AG04450 (cell line): ENCODE results near the gene SLC22A14. TPM values are rescaled to one million over a fixed set of nuclear protein-coding genes. Genes with fewer than 3 reads are reported as not detected.

Experiments
- CTCF ChIA-PET: fragments of 300-600, 350-600 bp; formaldehyde crosslinking; extraction: SDS; loops from one replicate; lab custom pipeline; 2022; ENCODE audit warnings: antibody characterized with exemption, inconsistent platforms; lab: Charles Lee
- POLR2A ChIA-PET: fragments of 350-600 bp; formaldehyde crosslinking; extraction: SDS; loops from one replicate; lab custom pipeline; 2021; ENCODE audit warnings: antibody characterized with exemption, inconsistent platforms; lab: Yijun Ruan, JAX
- DNase-seq: peaks from one replicate; pipeline ENCODE4 v3.0.0-alpha.2; 2011; ENCODE audit warnings: low read depth, low spot score
- H3K27ac ChIP-seq: one replicate; pipeline ENCODE4 v1.5.1; 2012; ENCODE audit warnings: low read depth, low read length, control low read depth
- H3K27me3 ChIP-seq: one replicate; pipeline ENCODE4 v1.6.0; 2012; ENCODE audit warnings: low read length; ENCODE audit not compliant: control insufficient read depth, insufficient read depth
- H3K4me3 ChIP-seq: 2 replicates; pipeline ENCODE4 v1.5.1; 2011; ENCODE audit warnings: mild to moderate bottlenecking, low read depth, low read length, control low read depth
- H3K9me3 ChIP-seq: 2 replicates; pipeline ENCODE4 v1.5.1; 2012; ENCODE audit warnings: low read length; ENCODE audit not compliant: control insufficient read depth, insufficient read depth
- CTCF ChIP-seq: IDR thresholded peaks from 2 replicates; pipeline ENCODE4 v1.5.1; 2011; ENCODE audit warnings: low read depth, low read length, control low read depth, inconsistent platforms
- polyA plus RNA-seq: library from polyadenylated mRNA; depleted of rRNA; stranded (reverse); fragments of >200 nt; gene quantifications from 2 replicates; pipeline ENCODE4 v1.2.3, GENCODE V29; 2011

SLC22A14 gene
- polyA plus RNA-seq, 1 experiment = not detected

- TF ChIP-seq CTCF = no peak
- POLR2A ChIA-PET = no interaction called here
- no peak overlapping the region for H3K27ac ChIP-seq
- H3K4me3 ChIP-seq = peak overlapping the region; percentile 80
- H3K9me3 ChIP-seq = no peaks in the 10 kb centered on the region
- CTCF ChIA-PET = interaction anchor here (1.1 to 4.4 kb wide), 12 partner anchors 13 to 228 kb away, joined by 3 to 117 read pairs (median 8); no protein-coding TSS in a partner anchor
- H3K27me3 ChIP-seq = no peaks in the 10 kb centered on the region
- DNase-seq = no peak
Observed at GRCh38 chr3:38347421-38348200, 65.5 kb downstream of the SLC22A14 start.

GRCh38 chr3:38348903-38349302, 66.8 kb downstream of the SLC22A14 start:
- TF ChIP-seq CTCF = no peak
- ChIA-PET CTCF (interaction anchor here (1.0 to 1.7 kb wide), 3 partner anchors 132 to 232 kb away, joined by 3 to 5 read pairs (median 3); partner anchors contain the start of gene EXOG), POLR2A (no interaction called here)
- Histone ChIP-seq H3K27me3 (no peaks in the 10 kb centered on the region), H3K27ac (no peak overlapping the region), H3K9me3 (no peaks in the 10 kb centered on the region), H3K4me3 (no peak overlapping the region)
- DNase-seq = no peak

DNA sequence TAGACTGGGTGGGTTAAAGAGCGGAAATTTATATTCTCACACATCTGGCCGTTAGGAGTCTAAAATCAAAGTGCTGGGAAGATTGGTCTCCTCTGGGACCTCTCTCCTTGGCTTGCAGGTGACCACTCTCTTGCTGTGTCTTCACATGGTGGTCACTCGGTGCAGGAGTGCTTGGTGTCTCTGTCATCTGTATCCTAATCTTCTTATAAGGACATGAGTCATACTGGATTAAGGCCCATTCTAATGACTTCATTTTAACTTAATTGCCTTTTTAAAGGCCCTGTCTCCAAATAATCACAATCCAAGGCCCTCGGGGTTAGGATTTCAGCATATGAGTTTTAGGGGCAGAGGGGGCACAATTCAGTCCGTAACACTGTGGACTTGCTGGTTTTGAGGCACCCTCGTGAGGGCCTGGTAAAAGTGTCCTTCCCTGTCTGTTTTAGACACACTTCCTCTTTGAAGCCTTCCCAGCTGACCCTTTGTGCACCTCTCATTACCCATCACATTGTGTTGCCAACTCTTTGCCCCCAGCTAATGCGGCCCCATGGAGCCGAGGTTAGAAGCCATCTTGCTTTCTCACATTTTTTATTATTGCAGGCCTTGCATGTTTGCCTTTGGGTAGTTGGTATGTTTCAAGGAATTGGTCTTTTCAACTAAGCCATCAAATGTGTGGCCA, 67.7 kb downstream of the SLC22A14 start:
- Histone ChIP-seq H3K27me3 (no peaks in the 10 kb centered on the region), H3K4me3 (no peak overlapping the region), H3K9me3 (no peaks in the 10 kb centered on the region), H3K27ac (no peak overlapping the region)
- POLR2A ChIA-PET = no interaction called here
- DNase-seq = no peak
- CTCF ChIA-PET = interaction anchor here (1.5 to 1.7 kb wide), 2 partner anchors 146 to 232 kb away, joined by 3 to 5 read pairs; partner anchors contain the start of gene EXOG
- TF ChIP-seq CTCF = no peak

DNA sequence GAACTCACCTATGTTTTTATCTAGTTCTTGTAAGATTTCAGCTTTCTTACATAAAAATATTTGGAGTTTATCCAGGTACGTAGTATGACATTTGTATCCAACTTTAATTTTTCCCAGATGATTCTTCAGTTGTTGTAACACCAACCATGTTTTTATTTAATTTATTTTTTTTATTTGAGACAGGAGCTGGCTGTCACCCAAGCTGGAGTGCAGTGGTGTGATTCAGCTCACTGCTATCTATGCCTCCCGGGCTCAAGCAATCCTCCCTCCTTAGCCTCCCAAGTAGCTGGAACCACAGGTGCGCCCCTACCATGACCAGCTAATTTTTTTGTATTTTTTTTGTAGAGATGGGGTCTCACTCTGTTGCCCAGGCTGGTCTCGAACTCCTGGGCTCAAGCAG, 71.1 kb downstream of the SLC22A14 start:
- CTCF ChIA-PET = no interaction called here
- TF ChIP-seq CTCF = no peak
- POLR2A ChIA-PET = no interaction called here
- Histone ChIP-seq H3K27ac (no peak overlapping the region), H3K9me3 (no peaks in the 10 kb centered on the region), H3K4me3 (no peak overlapping the region), H3K27me3 (no peaks in the 10 kb centered on the region)
- DNase-seq = no peak
